ENCODE measurements around the gene AMT. TPM values are rescaled to one million over a fixed set of nuclear protein-coding genes. Genes with fewer than 3 reads are reported as not detected.

The AMT gene
- total and polyA plus RNA-seq, 2 of the 13 experiments (the other 11 are each of a cell fraction or from before 2014, with no cell fraction given) = 35.3 to 59.0 TPM

GRCh38 chr3:49421890-49422378, 339 bp downstream of the AMT start (continued):
- no peak for TF ChIP-seq FOSL1 (CRISPR knock-in tag; IDR thresholded peaks at IDR 0.05; ENCODE audit: borderline replicate concordance)
- peak; percentile 92 for TF ChIP-seq ZNF263 (CRISPR knock-in tag; IDR thresholded peaks at IDR 0.05)
- no peak for TF ChIP-seq NR3C1 (CRISPR knock-in tag; IDR thresholded peaks at IDR 0.05)
- no peak; the same call in 1 of the 2 replicates for TF ChIP-seq ZHX1 (CRISPR knock-in tag; IDR thresholded peaks at IDR 0.05; ENCODE audit: low read depth)
- no peak for TF ChIP-seq FOXA1 (IDR thresholded peaks at IDR 0.05)
- peak; percentile 20; the same call in 1 of the 2 replicates for TF ChIP-seq FOXA1 (CRISPR knock-in tag; IDR thresholded peaks at IDR 0.05)
- no peak for TF ChIP-seq SAFB2 (CRISPR knock-in tag; IDR thresholded peaks at IDR 0.05; ENCODE audit: borderline replicate concordance, low read depth)
- TF ChIP-seq KLF11 (CRISPR knock-in tag; IDR thresholded peaks at IDR 0.05) = 0 out of 2 replicates have a peak, but pooled peaks have one; percentile 43
- 0 out of 2 replicates have a peak, but pooled peaks have one; percentile 5 for TF ChIP-seq NCOA2 (CRISPR knock-in tag; IDR thresholded peaks at IDR 0.05)
- TF ChIP-seq PITX1 (CRISPR knock-in tag; IDR thresholded peaks at IDR 0.05) = no peak
- TF ChIP-seq ZNF446 (CRISPR knock-in tag; IDR thresholded peaks at IDR 0.05) = no peak
- TF ChIP-seq IRF9 (CRISPR knock-in tag; IDR thresholded peaks at IDR 0.05; ENCODE audit: borderline replicate concordance) = 0 out of 2 replicates have a peak, but pooled peaks have one; percentile 11
- TF ChIP-seq ZNF501 (CRISPR knock-in tag; IDR thresholded peaks at IDR 0.05) = 0 out of 2 replicates have a peak, but pooled peaks have one; percentile 12
- TF ChIP-seq ZNF230 (CRISPR knock-in tag; IDR thresholded peaks at IDR 0.05) = peak; percentile 31; the same call in 1 of the 2 replicates
- TF ChIP-seq MYC (CRISPR knock-in tag; IDR thresholded peaks at IDR 0.05; ENCODE audit: borderline replicate concordance) = no peak
- TF ChIP-seq ZFP91 (CRISPR knock-in tag; IDR thresholded peaks at IDR 0.05; ENCODE audit: borderline replicate concordance) = peak; percentile 78; the same call in 1 of the 2 replicates
- no peak for TF ChIP-seq GABPB1 (CRISPR knock-in tag; IDR thresholded peaks at IDR 0.05)
- TF ChIP-seq ZC3H4 (CRISPR knock-in tag; IDR thresholded peaks at IDR 0.05; ENCODE audit: borderline replicate concordance) = peak; percentile 45; the same call in 1 of the 2 replicates
- TF ChIP-seq ATF7 (IDR thresholded peaks at IDR 0.05) = no peak
- 0 out of 2 replicates have a peak, but pooled peaks have one; percentile 23 for TF ChIP-seq ATF7 (CRISPR knock-in tag; IDR thresholded peaks at IDR 0.05)
- TF ChIP-seq ZNF609 (CRISPR knock-in tag; IDR thresholded peaks at IDR 0.05; ENCODE audit: borderline replicate concordance) = peak; percentile 23; the same call in 1 of the 2 replicates

Data from HepG2 (cell line).